ENCODE data around the gene TRIM71. TPM values are rescaled to one million over a fixed set of nuclear protein-coding genes. Genes with fewer than 3 reads are reported as not detected.
"Not testable (repeated sequence)": the region's sequence is repeated elsewhere in the genome, so short reads cannot be mapped to it uniquely, and the experiment has no call there.

TRIM71 gene
- total RNA-seq, 4 donors from 2014 or later, result under 0.01 to 0.59 (median 0.32) TPM

DNA sequence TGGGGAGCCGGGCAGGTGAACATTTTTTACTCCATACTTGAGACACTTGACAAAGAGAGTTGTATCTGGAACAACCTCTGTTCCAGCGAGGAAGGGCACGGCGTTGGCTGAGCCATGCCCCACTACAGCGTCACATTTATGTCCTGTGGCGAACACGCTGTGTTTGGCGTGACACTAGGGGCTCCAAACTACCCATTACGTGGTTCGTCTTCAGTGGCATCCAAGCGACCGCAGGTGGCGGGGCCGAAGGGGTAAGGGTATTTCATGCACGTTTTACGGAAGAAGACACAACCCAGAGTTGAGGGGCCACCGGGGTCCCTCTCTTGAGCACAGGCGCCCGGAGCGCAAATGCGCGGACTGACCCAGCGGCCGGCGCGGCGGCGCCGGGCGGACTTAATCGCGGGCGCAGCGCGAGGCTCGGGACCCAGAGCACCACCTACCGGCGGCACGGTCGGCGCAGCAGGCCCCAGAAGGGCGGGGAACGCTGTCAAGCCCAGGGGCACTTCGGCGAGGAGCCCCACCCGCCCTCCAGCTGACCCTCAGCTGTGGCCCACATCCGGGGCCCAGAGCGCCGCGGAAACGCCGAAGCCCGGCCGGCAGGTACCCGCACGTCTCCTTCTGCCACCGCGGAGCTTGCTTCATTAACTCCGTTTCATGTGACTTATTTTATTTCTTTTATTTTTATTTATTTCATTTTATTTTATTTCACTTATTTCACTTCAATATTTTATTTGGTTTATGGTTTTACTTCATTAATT is 36.4 kb upstream of the TRIM71 start:
- Histone ChIP-seq H3K4me3 (peak overlapping the region; percentile 40 to 61 (median 46)), H3K36me3 (peaks cover 0 to 6% (median 0%) of the 10 kb centered on the region in 3 donors), H3K27ac (peak overlapping the region in 1 of 4 donors; percentile 71), H3K9me3 (no peaks in the 10 kb centered on the region), H3K27me3 (no peaks in the 10 kb centered on the region), H3K4me1 (peaks cover 0 to 9% (median 0%) of the 10 kb centered on the region in 4 donors)
- 2 to 6% methylated on average over 22 to 52 of the region's 59 CpGs for WGBS, 2 donors
- DNase-seq (ENCODE audit: low spot score in 2 of 2), result peak; percentile 41 to 54
- no peak for TF ChIP-seq EP300 (IDR thresholded peaks at IDR 0.05)
- TF ChIP-seq, protein P1, sequence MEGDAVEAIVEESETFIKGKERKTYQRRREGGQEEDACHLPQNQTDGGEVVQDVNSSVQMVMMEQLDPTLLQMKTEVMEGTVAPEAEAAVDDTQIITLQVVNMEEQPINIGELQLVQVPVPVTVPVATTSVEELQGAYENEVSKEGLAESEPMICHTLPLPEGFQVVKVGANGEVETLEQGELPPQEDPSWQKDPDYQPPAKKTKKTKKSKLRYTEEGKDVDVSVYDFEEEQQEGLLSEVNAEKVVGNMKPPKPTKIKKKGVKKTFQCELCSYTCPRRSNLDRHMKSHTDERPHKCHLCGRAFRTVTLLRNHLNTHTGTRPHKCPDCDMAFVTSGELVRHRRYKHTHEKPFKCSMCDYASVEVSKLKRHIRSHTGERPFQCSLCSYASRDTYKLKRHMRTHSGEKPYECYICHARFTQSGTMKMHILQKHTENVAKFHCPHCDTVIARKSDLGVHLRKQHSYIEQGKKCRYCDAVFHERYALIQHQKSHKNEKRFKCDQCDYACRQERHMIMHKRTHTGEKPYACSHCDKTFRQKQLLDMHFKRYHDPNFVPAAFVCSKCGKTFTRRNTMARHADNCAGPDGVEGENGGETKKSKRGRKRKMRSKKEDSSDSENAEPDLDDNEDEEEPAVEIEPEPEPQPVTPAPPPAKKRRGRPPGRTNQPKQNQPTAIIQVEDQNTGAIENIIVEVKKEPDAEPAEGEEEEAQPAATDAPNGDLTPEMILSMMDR (IDR thresholded peaks at IDR 0.05), result peak; percentile 64 to 93 (median 79)
- TF ChIP-seq POLR2A (IDR thresholded peaks at IDR 0.05), result no peak

DNA sequence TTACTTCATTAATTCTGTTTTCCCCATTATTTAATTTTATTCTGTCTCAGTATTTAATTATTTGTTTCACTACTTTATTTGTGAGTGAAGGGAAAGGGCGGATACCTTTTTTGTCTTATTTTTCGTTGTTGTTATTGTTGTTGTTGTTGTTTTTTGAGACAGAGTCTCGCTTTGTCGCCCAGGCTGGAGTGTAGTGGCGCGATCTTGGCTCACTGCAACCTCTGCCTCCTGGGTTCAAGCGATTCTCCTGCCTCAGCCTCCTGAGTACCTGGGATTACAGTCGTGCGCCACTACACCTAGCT is 35.9 kb upstream of the TRIM71 start:
- not testable (repeated sequence) for H3K27me3 ChIP-seq; DNase-seq (ENCODE audit: low spot score in 2 of 2); H3K36me3 ChIP-seq; H3K27ac ChIP-seq; H3K4me1 ChIP-seq; H3K9me3 ChIP-seq
- WGBS, 2 donors, result 89 to 93% methylated on average over 9 of the region's 9 CpGs
- peak overlapping the region in 2 of 4 donors; percentile 51 to 61 for H3K4me3 ChIP-seq

DNA sequence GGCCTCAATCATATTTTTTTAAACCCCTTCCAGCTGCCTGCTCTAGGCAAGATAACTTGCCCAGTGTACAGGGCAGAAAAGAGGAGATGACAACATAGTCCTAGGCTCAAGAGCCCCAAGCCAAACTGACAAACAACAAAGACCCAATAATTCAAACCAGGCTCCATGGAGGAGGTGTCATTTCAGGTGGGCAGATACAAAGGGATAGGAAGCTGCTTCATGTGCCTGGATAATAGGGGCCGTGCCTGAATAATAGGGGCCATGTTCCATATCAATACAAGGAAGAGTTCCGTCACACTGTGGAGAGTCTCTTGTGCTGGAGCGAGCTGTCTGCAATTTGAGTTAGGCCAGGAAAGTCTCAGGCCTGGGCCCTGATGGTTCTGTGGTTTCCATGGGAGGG is 35.4 kb upstream of the TRIM71 start:
- H3K4me1 ChIP-seq, result peaks cover 0 to 9% (median 0%) of the 10 kb centered on the region in 4 donors
- H3K27me3 ChIP-seq, result no peaks in the 10 kb centered on the region
- TF ChIP-seq EP300 (IDR thresholded peaks at IDR 0.05) (no peak), POLR2A (IDR thresholded peaks at IDR 0.05) (no peak)
- TF ChIP-seq, protein P1 (IDR thresholded peaks at IDR 0.05), result no peak
- no peak overlapping the region for H3K4me3 ChIP-seq
- WGBS, 2 donors, result 91 to 100% methylated on average over 3 of the region's 3 CpGs
- H3K9me3 ChIP-seq, result no peaks in the 10 kb centered on the region
- no peak overlapping the region for H3K27ac ChIP-seq
- H3K36me3 ChIP-seq, result no peaks in the 10 kb centered on the region
- DNase-seq (ENCODE audit: low spot score in 2 of 2), result no peak

DNA sequence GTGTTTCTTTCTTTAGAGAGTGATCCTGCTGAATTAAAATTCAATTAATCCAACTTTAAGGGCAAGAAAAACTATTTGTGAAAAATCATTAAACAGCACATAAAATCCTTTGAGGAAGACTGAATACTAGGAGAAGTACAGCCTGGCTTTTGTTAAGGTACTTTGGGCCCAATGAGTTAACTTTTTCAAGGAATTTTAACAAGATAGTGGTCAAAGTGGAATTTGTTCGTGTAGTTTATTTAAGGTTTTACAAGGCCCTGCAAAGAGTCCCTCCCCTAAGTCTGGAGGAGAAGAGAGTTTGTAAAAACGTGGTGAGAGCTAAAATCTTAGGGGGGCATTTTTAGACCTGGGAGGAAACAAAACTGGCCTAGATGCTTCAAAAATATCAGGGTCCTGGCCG is 26.0 kb upstream of the TRIM71 start:
- H3K36me3 ChIP-seq, result no peaks in the 10 kb centered on the region
- no peaks in the 10 kb centered on the region for H3K9me3 ChIP-seq
- no peaks in the 10 kb centered on the region for H3K4me1 ChIP-seq
- 58 to 62% methylated on average over 3 of the region's 3 CpGs for WGBS, 2 donors
- H3K27ac ChIP-seq, result no peak overlapping the region
- no peak for DNase-seq (ENCODE audit: low spot score in 2 of 2)
- H3K4me3 ChIP-seq, result no peak overlapping the region
- no peak for TF ChIP-seq EP300 (IDR thresholded peaks at IDR 0.05)
- TF ChIP-seq POLR2A (IDR thresholded peaks at IDR 0.05), result no peak
- TF ChIP-seq, protein P1 (IDR thresholded peaks at IDR 0.05), result no peak
- H3K27me3 ChIP-seq, result no peaks in the 10 kb centered on the region

DNA sequence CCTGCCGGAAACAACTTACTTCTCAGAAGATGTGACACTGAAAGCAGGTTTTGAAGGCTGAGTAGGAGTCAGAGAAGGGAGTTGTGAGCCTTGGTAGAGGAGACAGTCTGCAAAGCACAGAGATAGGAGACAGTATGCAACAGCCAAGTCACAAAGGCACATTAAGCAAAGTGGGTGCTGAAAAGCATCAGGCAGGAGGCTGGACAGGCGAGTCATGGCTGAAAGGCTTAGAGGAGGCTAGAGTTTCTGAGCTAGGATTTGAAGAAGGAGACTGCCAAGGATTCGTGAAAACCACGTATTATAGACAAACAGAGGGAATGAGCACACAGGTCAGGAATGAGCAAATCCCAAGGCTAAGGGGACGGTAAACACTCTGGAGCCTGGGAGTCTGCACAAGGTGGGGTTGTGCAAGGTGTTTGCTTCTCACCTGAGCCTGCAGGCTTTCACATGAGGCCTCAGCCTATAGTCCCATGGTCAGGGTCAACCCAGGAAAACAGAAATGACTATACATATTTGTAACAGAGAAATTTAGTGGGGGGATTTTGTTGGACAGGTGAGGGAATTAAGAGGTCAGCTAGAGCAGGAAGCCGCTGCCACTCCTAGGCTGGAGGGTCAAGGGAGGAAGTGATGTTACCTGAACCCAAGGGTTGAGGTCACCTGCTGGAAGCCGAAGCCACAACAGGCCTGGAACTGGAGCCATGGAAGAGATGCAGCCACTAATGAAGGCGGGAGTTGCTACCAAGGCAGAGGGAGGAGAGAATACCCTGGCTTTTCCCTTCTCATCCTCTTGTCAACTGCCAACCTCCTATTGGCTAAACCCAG is 23.1 kb upstream of the TRIM71 start:
- DNase-seq (ENCODE audit: low spot score in 2 of 2), result no peak
- Histone ChIP-seq H3K36me3 (no peaks in the 10 kb centered on the region), H3K9me3 (no peaks in the 10 kb centered on the region), H3K4me3 (no peak overlapping the region), H3K27me3 (no peaks in the 10 kb centered on the region), H3K27ac (no peak overlapping the region), H3K4me1 (no peaks in the 10 kb centered on the region)
- 77 to 86% methylated on average over 8 of the region's 8 CpGs for WGBS, 2 donors
- no peak for TF ChIP-seq EP300 (IDR thresholded peaks at IDR 0.05)
- TF ChIP-seq POLR2A (IDR thresholded peaks at IDR 0.05), result no peak
- TF ChIP-seq, protein P1 (IDR thresholded peaks at IDR 0.05), result no peak

DNA sequence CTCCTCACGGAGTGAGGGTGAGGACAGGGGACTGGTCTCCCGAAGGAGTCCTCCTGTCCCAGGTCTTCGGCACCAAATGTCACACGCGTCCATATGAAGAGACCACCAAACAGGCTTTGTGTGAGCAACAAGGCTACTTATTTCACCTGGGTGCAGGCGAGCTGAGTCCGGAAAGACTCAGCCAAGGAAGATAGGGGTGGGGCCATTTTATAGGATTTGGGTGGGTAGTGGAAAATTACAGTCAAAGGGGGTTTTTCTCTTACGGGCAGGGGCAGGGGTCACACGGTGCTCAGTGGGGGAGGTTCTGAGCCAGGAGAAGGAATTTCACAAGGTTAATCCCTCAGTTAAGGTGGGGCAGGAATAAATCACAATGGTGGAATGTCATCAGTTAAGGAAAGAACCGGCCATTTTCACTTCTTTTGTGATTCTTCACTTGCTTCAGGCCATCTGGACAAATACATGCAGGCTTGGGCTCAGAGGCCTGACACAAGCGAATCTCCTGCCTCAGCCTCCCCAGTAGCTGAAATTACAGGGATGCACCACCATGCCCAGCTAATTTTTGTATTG is 21.3 kb upstream of the TRIM71 start:
- 84 to 87% methylated on average over 11 of the region's 11 CpGs for WGBS, 2 donors
- not testable (repeated sequence) for H3K36me3 ChIP-seq; DNase-seq (ENCODE audit: low spot score in 2 of 2); H3K27ac ChIP-seq; H3K27me3 ChIP-seq; H3K9me3 ChIP-seq; H3K4me3 ChIP-seq; H3K4me1 ChIP-seq
